Measurements from ENCODE around the gene GXYLT2.
A peak's percentile ranks its signal among the peaks of the same experiment; 100 is the strongest.

Gene GXYLT2, protein sequence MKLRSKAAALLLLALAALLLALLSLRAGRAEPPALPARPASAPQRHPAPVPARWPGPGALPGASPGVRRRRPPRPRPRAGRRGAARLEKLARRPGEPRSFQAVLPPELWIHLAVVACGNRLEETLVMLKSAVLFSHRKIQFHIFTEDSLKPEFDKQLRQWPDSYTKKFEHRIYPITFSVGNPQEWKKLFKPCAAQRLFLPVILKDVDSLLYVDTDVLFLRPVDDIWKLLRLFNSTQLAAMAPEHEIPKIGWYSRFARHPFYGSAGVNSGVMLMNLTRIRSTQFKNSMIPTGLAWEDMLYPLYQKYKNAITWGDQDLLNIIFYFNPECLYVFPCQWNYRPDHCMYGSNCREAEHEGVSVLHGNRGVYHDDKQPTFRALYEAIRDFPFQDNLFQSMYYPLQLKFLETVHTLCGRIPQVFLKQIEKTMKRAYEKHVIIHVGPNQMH

GRCh38 chr3:72887705-72888545, at the start of gene GXYLT2:
Gene GXYLT2 (plus strand): TSS chr3:72888046. CDS start chr3:72888234, 188 bp downstream.
- DNase-seq, result peak; percentile 81

- DNase-seq, result no peak
These were observed 48.8 kb upstream of the GXYLT2 start for GRCh38 chr3:72839057-72839456.

GRCh38 chr3:72844436-72844993, 43.3 kb upstream of the GXYLT2 start:
- peak; percentile 13 for DNase-seq

- DNase-seq, result no peak
These were observed 41.7 kb upstream of the GXYLT2 start for GRCh38 chr3:72846166-72846565.

GRCh38 chr3:72847282-72847681, 40.6 kb upstream of the GXYLT2 start:
- no peak for DNase-seq

GRCh38 chr3:72847751-72848702, 39.8 kb upstream of the GXYLT2 start, which contains the start of gene SHQ1:
Gene SHQ1 (minus strand): TSS chr3:72848445. CDS start chr3:72848340, 105 bp downstream.
- DNase-seq, result peak; percentile 95

- DNase-seq, result no peak
These were observed 39.2 kb upstream of the GXYLT2 start for GRCh38 chr3:72848703-72849081.

DNA sequence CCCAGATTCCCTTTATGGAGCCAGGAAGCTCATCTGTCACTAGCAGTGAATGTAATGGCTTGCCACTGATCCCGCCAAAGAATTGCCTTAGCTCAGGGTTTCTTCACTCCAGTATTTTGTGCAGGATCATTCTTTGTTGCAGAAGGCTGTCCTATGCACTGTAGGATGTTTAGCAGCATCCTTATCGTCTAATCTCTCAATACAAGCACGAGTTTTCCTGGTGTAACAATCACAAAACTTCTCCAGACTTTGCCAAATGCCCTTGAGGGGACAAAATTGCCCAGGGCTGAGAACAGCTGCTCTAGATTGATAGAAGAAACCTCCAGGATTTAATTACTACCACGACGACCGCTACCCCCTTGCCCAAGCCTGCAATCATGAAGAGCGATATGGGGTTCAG, 32.8 kb upstream of the GXYLT2 start:
- no peak for DNase-seq

DNA sequence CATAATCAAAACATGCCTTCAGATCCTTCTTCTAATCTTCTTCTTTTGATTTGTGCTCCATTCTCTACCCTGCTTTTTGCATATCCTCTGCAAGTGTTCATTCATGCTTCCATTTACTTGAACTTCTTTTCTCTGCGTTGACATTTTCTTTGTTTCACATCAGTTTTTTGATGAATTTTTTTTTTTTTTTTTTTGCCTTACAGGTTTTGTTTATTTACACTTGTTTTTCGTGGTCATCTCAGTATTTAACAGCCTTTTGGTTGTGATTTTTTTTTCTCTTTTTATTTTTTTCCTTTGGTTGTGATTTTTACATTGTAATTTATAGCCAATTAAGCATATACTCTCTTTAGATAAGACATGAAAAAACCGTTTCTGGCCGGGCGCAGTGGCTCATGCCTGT, 27.8 kb upstream of the GXYLT2 start:
- DNase-seq, result no peak

- no peak for DNase-seq
These were observed 27.0 kb upstream of the GXYLT2 start for GRCh38 chr3:72860846-72861245.

DNA sequence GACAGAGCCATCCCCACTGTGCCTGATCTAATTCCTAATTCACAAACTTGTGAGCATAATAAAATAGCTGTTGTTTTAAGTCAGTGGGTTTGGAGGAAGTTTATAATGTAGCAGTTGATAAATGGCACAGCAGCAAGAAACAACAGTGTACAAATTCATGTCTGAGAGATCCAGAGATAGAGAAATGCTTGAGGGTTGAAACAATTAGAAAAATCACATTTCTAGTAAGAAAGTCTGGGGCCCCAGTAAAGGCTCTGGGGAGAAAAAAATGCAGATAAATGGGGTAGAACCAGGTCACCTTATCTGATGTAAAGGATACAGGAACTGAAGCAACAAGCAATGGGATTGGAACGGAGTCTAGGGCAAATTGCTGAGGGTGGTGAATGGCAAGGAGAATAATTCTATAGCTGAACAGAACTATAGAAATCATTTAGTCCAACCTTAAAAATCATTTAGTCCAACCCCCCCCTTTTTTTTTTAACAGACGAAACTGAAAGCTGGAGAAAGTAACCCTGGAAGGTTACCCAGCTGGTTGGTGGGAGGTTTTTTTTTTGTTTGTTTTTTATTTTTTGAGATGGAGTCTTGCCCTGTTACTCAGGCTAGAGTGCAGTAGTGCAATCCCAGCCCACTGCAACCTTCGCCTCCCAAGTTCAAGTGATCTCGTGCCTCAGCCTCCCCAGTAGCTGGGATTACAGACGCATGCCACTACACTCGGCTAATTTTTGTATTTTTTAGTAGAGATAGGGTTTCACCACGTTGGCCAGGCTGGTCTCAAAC, 25.3 kb upstream of the GXYLT2 start:
- DNase-seq, result no peak

DNA sequence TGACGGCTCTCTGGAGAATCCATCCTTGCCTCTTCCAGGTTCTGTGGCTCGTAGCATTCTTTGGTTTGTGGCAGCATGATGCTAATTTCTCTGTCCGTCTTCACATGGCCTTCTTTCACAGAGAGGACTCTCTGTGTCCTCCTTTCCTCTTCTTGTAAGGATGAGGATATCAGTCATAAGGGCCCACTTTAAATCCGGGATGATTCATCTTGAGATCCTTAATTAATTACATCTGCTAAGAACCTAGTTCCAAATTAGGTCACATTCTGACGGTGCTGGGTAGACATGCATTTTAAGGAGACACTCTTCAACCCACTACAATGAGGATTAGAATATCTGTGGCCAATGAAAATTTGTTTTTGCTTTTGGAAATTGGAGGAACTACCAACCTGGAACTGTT, 15.7 kb upstream of the GXYLT2 start:
- DNase-seq, result peak; percentile 94

DNA sequence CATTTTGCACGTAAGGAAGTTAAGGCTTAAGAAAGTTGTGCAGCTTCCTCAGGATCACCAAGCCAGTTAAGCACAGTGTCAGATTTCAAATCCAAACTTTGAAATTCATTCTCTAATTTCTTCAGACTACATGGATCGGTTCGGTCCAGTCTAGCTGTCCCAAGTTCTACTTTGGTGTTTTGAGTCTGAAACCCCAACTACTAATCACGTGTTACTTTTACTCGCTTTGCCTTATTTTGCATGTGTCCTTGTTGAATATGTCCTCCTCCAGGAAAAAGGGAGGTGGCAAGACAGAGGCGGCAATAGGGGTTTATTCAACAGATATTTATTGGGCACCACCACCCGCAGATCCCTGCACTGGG, 522 bp upstream of the GXYLT2 start:
- DNase-seq, result peak; percentile 15

- peak; percentile 26 for DNase-seq
These were observed 882 bp downstream of the GXYLT2 start for GRCh38 chr3:72888546-72889309.

GRCh38 chr3:72889310-72890165, 1.7 kb downstream of the GXYLT2 start:
- peak; percentile 16 for DNase-seq

DNA sequence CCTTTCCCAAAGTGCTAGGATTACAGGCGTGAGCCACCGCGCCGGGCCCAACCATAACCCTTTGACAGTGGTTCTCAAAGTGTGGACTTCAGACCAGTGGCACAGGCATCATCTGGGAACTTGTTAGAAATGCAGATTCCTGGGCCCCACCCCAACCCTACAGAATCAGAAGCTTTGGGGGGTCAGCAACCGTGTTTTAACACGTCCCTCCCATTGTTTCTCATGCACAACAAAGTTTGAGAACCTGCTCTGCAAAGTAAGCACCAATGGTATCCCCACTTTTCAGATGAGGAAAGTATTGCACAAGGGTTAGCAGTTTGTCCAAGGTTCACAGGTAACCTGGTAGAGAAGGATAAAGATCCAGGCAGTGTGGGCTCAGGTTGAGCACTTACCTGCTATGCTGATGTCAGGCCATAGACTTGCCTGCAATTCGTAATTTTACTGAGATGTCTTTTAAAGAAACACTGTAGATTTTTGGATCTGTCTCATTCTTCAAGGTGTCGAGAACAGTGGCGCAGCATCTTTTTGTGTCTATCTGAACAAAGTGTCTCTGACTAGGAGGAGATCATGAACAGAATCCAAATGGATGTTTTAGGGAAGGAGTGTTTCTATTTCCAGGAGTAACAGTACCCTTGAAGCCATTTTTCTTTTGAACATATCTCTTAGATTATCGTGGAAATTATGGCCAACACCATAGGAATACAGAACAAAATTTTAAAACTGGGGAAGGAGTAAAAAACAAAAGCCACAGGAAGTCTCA, 2.5 kb downstream of the GXYLT2 start:
- DNase-seq, result no peak

GRCh38 chr3:72891053-72891855, 3.4 kb downstream of the GXYLT2 start:
- DNase-seq, result peak; percentile 99
